Activated T-cell treated with anti-CD3 and anti-CD28 coated beads for 48 hours (primary cell): ENCODE results near the gene SCO1.

Experiments used
- DNase-seq: peaks from one replicate; pipeline ENCODE4 v3.0.0-alpha.2; 2020; ENCODE audit warnings: low read depth

SCO1 gene

DNA sequence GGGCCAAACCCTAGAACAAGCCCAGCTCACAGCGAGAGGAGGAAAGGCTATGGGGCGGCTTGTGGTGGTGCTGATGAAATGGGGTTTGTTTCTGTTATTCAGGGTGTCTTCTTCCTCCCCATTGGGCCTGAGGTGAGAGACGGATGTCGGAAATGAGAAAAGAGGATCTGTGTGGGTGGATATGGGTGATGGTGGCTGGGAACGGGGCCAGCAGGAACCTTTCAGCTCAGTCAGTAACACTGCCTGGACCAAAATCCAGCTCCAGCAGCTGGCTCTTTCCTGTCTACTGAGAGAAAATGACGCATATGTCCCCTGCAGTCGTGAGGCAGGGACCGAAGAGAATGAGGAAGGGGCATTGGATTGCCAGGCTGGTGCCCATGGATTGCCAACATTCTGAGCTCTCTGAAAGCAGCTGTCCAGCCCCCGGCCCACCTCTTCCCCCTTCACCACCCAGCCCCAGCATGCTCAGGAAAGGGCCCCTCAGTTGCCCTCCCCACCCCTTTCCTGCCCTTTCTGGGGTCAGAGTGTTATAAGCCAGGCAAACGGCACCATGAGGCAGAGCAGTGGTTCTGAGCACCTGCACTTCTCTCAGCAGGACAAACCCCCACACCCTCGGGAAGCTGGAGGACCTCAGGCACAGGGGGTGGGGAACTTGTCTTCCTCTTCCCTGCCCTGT is 44.2 kb downstream of the SCO1 start:
- peak; percentile 6 for DNase-seq

DNA sequence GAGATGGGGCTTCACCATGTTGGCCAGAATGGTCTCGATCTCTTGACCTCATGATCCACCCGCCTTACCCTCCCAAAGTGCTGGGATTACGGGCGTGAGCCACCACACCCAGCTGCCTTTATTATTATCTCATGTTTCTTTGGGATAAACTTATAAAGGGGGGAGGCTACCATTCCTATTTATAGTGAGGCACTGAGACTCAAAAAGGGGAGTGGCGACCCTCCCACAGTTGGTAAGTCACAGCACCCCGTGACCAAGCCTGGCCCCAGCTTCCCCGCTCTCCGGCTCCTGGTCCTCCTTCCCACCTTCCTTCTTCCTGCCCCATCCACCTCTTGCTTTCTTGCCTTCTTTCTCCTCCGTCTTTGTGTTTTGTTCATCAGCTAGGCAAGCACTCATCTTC is 45.4 kb downstream of the SCO1 start:
- DNase-seq = no peak

DNA sequence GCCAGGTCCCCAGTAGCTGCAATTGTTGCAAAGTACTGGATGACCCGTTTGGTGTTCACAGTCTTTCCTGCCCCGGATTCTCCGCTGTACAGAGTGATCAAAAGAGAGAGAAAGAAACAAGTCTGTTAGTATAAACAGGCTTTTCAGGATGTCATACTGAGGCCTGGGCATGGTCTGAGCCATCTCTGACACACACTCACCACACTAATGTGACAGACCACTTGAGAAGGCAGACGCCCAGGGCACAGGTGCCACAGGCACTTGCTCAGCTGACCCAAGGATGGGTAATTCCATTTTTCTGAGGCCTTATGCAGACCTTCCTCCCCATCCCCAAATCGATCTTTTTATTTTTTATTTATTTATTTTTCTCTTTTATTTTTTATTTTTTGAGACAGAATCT is 47.7 kb downstream of the SCO1 start:
- DNase-seq = no peak

DNA sequence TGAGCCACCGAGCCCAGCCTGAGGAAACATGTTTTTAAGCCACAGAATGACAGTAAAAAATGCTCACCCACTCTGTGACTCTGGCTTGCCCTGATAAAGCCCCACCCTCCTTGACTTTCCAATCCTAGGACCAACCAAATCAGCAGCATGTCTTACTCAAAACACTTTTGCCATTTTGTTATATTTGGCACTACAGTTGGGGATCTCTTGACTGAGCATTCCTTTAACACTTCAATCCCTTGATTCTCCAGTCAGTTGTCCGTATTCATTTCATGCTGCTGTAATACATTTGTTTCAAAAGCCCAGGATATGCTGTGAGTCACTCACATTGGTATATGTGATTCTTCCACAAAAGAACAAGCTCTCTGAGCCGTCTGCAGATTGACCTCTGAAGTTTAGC is 48.4 kb downstream of the SCO1 start:
- DNase-seq = no peak

DNA sequence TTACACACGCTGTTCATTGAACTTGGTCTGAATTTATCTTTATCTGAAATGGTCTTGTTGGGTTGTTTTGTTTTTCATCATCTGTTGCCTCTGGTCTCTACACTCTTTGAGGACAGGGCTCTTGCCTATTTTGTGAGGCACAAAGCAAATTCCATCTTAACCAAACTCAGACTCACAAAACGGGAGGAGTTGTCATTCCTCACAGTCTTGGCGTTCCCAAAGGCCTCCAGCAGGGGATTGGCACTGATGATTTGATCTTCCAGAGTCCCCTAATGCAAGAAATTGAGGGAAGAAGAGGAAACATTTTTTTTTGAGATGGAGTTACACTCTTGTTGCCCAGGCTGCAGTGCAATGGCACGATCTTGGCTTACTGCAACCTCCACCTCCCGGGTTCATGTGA is 49.0 kb downstream of the SCO1 start:
- DNase-seq = no peak

DNA sequence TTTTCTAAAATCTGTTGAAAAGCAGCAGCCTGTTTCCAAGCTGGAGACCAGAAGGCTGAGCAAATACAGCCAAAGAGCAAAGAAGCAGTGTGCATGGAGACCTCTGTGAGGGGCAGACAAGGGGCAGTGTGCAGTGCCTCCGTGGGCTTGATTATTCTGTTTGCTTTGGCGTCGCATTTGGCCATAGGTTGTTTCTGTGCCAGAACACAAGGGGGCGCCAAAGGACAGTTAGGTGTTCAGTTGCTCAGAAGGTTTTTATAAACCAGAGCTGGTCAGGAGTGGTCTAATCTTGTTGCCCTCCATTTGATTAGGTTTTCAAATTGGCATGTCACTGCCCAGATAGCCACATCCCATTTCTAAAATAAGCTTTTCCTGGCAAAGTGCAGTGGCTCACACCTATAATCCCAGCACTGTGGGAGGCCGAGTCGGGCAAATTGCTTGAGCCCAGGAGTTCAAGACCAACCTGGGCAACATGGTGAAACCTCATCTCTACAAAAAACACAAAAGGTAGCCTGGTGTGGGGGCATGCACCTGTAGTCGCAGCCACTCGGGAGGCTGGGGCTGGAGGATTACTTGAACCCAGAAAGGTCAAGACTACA is 50.8 kb downstream of the SCO1 start:
- DNase-seq = peak; percentile 60

DNA sequence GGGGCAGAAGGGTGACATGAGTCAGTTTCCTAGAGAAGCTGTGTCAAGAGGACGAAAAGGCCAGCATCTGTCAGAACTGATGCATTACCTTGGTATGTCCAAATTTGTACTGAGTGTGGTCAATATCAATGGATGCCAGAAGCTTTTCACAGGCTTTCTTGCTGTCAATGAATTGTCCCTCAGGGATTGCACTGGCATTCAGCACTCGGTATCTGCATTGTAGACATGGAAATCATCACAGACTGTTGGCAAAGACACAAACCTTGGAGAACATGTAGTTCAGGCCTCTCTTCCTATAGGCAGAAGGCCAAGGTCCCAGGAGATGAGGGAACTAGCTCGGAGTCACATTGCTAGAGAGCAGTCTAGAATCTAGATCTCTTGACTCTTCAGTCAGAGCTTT is 56.9 kb downstream of the SCO1 start:
- DNase-seq = no peak

DNA sequence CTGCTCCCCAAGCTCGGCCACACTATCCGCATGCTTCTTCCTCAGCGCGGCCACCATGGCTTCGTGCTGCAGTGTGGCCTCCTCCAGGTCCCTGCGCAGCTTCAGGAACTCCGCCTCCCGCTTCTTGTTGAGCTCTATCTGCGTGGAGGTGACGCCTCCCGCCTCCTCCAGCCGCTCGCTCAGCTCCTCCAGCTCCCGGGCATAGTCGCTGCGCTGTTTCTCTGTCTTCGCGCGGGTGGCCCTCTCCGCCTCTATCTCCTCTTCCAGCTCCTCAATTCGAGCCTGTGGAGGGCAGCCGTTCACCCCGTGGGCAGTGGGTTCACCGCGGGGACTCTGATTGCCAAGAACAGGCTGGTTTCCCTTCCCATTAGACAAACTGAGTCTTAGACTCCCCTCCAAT is 59.2 kb downstream of the SCO1 start:
- no peak for DNase-seq

DNA sequence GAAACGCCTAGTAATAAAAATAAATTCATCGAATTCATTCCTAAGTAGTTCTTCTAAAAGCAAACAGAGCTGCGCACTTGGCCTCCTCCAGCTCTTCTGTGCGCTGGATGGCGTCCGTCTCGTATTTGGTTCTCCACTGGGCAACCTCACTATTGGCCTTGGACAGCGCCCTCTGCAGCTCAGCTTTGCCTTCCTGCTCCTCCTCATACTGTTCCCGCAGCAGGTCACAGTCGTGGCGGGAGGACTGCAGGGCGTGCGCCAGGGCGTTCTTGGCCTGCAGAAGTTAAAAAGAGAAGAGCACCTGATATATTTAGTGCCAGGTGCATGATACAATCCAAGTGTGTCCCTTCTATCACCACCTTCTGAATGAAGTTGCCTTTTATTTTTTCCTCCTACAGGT is 62.0 kb downstream of the SCO1 start:
- no peak for DNase-seq

DNA sequence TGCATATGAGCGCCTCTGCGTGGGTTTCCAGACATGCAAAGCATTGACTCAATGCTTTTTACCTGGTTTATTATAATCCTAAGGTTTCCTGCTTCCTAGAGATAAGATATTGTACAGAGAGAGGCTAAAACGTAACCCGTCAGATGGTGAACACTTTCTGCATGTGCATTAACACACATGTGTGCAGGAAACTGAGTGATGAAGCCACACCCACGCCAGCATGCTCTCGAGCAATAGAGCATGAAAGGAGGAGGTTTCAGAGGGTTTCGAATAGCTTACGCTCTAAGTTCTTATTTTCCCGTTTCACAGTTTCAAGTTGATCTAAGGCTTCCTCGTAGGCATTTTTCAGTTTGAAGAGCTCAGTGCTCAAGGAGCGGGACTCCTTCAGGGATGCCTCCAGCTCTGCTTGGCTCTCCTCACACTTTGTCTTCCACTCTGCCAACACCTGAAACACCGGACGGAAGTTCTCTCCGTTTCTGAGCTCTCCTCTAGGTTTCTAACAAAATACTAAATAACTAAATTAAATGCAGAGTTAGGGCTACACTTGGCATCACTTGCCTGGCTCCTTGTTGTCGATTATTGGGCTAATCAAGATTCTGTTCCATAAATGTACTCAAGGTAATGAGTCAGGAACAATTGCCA is 63.5 kb downstream of the SCO1 start:
- DNase-seq = no peak

DNA sequence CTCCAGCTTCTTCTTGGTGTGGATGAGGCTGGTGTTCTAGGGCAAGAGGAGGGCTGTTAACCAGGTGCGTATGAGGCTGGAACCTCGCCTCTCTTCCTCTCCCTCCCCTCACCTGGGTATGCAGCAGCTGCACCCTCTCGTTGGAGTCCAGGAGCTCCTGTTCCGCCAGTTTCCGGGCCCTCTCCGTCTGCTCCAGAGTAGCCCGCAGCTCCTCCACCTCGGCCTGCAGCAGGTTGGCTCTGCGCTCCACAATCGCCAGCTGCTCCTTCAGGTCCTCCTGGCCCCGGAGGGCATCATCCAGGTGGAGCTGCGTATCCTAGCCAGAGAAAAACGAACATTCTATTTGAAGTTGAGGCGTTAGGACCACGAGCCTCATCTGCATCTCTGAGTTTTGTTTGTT is 65.6 kb downstream of the SCO1 start:
- DNase-seq = no peak

DNA sequence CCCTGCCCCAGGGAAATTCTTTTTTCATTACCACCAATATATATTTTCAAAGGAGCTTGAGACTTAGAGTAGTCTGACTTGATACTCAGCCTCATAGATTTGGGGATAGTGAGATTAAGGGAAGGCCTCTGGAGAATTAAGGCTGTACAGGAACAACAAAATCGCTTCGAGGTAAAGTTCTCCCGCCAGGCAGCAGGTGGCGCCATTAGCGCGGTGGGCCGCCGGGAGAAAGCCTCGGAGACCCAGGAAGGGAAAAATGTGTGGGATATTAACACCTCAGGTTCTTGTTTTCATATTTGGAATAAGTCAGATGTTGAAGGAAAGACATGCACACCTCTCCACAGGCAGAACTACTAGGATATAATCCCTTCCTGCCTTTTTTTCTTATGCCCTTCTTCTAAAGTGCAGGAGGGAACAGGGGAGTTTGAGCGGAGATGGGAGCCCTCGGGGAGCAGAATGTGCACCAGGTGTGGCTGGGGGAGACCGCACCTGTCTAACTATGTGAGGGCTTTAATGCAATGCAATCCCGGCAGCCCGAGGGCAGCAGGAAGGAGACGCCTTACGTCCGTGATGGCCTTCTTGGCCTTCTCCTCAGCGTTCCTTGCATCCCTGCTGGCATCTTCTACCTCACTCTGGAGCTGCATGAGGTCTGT is 66.2 kb downstream of the SCO1 start:
- DNase-seq = peak; percentile 17

DNA sequence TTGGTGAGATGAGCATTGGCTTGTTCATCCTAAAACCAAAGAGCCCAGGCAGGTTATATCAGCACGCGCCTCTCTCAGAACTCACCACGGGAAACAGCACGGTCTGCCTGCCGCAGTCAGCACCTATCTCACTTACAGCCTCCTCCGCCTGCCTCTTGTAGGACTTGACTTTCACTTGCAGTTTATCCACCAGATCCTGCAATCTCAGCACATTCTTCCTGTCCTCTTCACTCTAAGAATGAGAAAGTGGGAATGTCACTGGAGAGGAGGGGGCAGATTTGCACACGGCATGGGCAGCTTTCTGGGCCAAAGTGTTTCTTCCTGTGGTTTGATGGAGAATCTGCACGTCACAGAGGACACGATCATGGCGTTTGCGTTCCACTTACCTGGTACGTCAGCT is 67.6 kb downstream of the SCO1 start:
- DNase-seq = no peak

DNA sequence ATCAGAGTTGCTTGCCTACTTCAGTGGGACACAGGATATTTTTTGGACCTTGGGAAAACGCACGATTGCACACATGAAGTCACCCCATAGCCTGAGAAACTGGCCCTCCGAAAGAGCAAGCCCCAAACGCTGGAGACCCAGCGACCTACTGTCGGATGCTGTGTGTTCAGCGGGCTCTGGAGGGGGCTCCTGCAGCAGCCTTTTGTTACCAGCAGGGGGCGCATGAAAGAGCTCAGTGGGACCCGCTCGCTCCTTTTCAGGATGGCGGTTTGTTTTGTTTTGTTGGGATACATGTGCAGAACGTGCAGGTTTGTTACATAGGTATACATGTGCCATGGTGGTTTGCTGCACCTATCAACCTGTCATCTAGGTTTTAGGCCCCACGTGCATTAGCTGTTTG is 68.6 kb downstream of the SCO1 start:
- no peak for DNase-seq

DNA sequence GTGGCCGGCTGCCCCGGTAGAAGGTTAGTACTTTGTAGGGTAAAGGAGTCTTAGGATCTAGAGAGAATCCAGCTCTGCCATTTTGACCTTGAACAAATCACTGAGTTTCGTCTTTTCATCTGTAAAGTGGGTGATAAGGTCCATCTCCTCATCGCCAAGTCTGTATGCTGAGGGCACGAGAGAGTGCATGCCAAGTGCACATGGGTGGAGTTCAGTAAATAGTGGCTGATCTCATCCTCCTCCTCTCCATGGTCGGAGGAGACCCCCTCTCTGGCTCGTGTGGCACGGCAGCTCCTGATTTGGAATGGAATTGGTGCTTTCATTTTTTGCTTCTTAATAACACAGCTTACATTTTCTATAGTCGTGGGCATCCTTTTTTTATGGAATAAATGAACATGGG is 70.9 kb downstream of the SCO1 start:
- no peak for DNase-seq

DNA sequence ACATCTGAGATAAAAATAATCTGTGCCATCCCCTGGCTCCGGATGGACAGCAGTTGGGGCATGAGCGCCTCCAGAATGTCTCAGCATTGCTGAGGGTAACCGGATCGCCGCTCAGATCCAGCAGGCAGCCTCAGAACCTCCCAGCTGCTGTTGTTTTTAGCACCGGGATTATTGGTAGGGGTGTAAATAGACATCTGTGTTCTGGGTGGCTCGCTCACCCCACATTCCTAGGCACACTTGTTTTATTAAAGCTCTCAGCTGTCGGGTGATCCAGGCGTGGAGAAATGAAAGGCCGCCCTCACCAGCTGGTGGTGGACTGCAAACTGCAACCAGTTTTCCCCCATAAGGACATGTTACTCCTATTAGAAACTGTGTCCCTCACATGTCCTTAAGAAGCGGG is 72.4 kb downstream of the SCO1 start:
- no peak for DNase-seq

DNA sequence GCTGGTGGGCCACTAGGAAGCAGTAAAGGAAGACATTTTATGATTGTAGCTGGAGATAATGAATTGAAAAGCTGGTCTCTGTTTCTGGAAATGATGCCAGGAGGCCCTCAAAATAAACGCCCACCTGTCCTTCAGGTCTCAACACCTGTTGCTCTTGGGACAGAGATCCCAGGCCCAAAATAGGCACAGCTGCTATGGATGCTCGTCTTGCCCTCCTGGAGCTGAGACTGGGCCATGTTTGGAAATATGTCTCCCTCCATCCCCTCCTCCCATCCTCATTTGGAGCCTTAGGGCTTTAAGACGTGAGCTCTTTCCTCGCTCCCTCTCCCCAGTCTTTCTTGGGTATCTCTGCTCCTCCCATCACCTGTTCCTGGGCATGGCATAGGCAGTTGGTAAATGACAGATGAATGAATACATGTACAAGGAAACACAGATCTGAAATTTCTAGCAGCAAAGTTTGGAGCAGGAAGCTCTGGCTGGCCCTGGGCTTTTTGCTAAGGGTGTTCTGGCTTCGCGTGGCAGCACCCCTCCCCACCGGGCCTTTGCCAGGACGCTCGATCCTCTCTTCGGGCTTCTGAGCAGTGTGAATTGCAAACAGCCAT is 73.5 kb downstream of the SCO1 start:
- no peak for DNase-seq

DNA sequence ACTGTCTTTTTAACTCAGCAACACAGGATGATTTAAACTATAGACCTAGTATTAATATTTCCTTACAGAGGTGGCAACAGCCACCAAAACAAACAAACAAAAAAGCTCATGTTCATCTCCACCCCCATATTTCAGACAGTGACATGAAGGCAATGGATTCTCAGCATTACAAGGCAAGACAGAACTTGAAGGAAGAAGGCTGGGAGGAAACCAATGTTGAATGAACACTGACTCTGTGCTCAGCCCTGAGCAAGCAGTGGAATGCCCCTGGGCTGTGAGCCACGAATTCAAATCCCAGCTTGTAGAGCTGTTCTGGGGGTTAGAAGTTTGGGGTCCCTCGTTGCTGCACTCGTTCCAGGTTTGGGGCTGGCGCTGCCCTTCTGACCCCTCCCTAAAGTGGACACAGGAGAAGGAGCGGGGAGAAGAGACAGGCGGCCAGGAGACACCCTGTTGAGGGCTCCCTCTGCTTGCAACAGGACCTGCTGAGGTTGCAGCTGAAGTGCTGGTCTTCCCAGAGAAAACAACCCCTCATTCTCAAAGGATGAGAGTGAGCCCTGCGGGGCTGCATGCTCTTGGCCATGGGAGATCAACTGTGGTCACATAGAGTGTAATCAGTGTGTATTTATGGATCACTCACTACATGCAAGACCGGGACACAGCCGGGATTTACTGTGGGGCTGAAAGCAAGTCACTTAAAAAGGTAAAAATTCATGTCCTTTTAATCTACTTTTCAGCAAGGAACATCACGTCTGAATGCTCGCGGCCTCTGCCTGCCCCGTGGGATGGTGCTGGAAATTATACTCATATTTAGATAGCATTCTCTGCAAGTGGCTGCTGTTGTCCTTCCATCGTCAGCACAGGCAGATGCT is 74.5 kb downstream of the SCO1 start:
- no peak for DNase-seq
